ENCODE data around the gene PRMT3.
"Not testable (repeated sequence)": the region's sequence is repeated elsewhere in the genome, so short reads cannot be mapped to it uniquely, and the experiment has no call there.

DNA sequence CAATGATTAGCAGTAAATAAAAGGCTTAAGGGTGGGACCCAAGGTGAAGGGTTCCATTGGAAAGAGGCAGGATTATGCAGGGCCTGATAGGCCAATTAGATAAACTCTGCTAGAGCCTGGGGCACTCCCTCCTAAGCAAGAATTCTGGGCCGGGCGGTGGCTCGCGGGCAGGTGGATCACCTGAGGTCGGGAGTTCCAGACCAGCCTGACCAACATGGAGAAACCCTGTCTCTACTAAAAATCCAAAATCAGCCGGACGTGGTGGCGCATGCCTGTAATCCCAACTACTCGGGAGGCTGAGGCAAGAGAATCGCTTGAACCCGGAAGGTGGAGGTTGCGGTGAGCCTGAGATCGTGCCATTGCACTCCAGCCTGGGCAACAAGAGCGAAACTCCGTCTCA, 1.5 kb upstream of the PRMT3 start:
- TF ChIP-seq, protein P1, sequence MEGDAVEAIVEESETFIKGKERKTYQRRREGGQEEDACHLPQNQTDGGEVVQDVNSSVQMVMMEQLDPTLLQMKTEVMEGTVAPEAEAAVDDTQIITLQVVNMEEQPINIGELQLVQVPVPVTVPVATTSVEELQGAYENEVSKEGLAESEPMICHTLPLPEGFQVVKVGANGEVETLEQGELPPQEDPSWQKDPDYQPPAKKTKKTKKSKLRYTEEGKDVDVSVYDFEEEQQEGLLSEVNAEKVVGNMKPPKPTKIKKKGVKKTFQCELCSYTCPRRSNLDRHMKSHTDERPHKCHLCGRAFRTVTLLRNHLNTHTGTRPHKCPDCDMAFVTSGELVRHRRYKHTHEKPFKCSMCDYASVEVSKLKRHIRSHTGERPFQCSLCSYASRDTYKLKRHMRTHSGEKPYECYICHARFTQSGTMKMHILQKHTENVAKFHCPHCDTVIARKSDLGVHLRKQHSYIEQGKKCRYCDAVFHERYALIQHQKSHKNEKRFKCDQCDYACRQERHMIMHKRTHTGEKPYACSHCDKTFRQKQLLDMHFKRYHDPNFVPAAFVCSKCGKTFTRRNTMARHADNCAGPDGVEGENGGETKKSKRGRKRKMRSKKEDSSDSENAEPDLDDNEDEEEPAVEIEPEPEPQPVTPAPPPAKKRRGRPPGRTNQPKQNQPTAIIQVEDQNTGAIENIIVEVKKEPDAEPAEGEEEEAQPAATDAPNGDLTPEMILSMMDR (IDR thresholded peaks at IDR 0.05): not testable (repeated sequence)
- TF ChIP-seq EZH2, EZH2phosphoT487 (IDR thresholded peaks at IDR 0.05): not testable (repeated sequence)
